Left cardiac atrium (tissue), 4 donors: ENCODE measurements around the gene STOM. TPM values are rescaled to one million over a fixed set of nuclear protein-coding genes. Genes with fewer than 3 reads are reported as not detected.

ENCODE experiments used
- ATAC-seq, 2 donors: fragments of 200-7000 bp; cut with Tn5 transposase; one replicate each; pipeline ENCODE4 v1.9.1; 2020; ENCODE audit warnings: mild to moderate bottlenecking in 2 of 2, moderate library complexity in 2 of 2
- DNase-seq: peaks from one replicate; pipeline ENCODE4 v3.0.0-alpha.2; 2020
- intact Hi-C, 2 donors: fragments of 100-400 bp; cut with DNase I; formaldehyde crosslinking; loops; one replicate each; pipeline versions ENCODE4 v1.14.1 to v1.15.1; 2022 to 2023
- total RNA-seq, 2 donors: library from RNA; stranded (reverse); fragmentation: NEBNext Ultra II Directional; extraction: Animal tissue kit (Norgen Biotek cat#: 25700); gene quantifications; one replicate each; pipeline ENCODE4 v1.2.1, GENCODE V29; 2021
- donor health status: DM: no; HTN: yes; CAD: no.
- donor health status: DM: no; HTN: yes; CAD: no; lungs with severe emphysema.
- donor health status: DM: yes; HTN: yes; CAD: no.
- donor health status: Dilated cardiomyopathy.

The STOM gene
- total RNA-seq, 2 donors from 2014 or later = 194 to 326 TPM

GRCh38 chr9:121373011-121373729 is 3.1 kb upstream of the STOM start:
- no peak for DNase-seq
- intact Hi-C loops = loop anchor here in 1 of 2 donors (10.0 kb wide), 1 partner anchor 168 kb away; the partner anchor contains the start of gene RAB14
- ATAC-seq = no peak

GRCh38 chr9:121372239-121373010 is 2.4 kb upstream of the STOM start:
- DNase-seq (no peak), ATAC-seq (no peak)
- intact Hi-C loops = loop anchor here in 1 of 2 donors (10.0 kb wide), 1 partner anchor 168 kb away; the partner anchor contains the start of gene RAB14

- DNase-seq = no peak
- intact Hi-C loops = loop anchor here in 1 of 2 donors (10.0 kb wide), 1 partner anchor 167 kb away; the partner anchor contains the start of gene RAB14
- no peak for ATAC-seq
Measured at GRCh38 chr9:121371495-121372061, 1.5 kb upstream of the STOM start.

- intact Hi-C loops = loop anchor here in 1 of 2 donors (2.0 kb wide), 1 partner anchor 82 kb away; no protein-coding TSS in a partner anchor
- ATAC-seq (no peak), DNase-seq (no peak)
Measured at GRCh38 chr9:121368745-121369144, 1.3 kb downstream of the STOM start.

- intact Hi-C loops = loop anchor here in 1 of 2 donors (2.0 kb wide), 1 partner anchor 81 kb away; no protein-coding TSS in a partner anchor
- no peak for ATAC-seq
Measured at GRCh38 chr9:121368138-121368522, 1.9 kb downstream of the STOM start.

GRCh38 chr9:121367306-121368137 is 2.5 kb downstream of the STOM start:
- ATAC-seq (no peak), DNase-seq (no peak)
- intact Hi-C loops = loop anchor here in 1 of 2 donors (2.0 kb wide), 1 partner anchor 81 kb away; no protein-coding TSS in a partner anchor

More at GRCh38 chr9:121368138-121368522, 1.9 kb downstream of the STOM start:
- DNase-seq = no peak

- no peak for DNase-seq
- ATAC-seq = no peak
- intact Hi-C loops = no loop called here
Measured at GRCh38 chr9:121366611-121367192, 3.3 kb downstream of the STOM start.

- ATAC-seq (no peak), DNase-seq (no peak)
- intact Hi-C loops = no loop called here
Measured at GRCh38 chr9:121365564-121365963, 4.5 kb downstream of the STOM start.

GRCh38 chr9:121364886-121365285 is 5.2 kb downstream of the STOM start:
- intact Hi-C loops = no loop called here
- DNase-seq (no peak), ATAC-seq (no peak)

GRCh38 chr9:121364077-121364476 is 6.0 kb downstream of the STOM start:
- DNase-seq = no peak
- ATAC-seq = no peak

GRCh38 chr9:121363622-121363961 is 6.5 kb downstream of the STOM start:
- intact Hi-C loops = no loop called here
- no peak for DNase-seq
- ATAC-seq = no peak

More at GRCh38 chr9:121364077-121364476, 6.0 kb downstream of the STOM start:
- intact Hi-C loops = no loop called here

- DNase-seq (no peak), ATAC-seq (peak; percentile 27 to 77)
- intact Hi-C loops = no loop called here
Measured at GRCh38 chr9:121362813-121363621, 7.0 kb downstream of the STOM start.

GRCh38 chr9:121360601-121361374 is 9.3 kb downstream of the STOM start:
- intact Hi-C loops = no loop called here
- DNase-seq (no peak), ATAC-seq (peak; percentile 54 to 74)

- no peak for DNase-seq
- peak; percentile 36 to 62 for ATAC-seq
- intact Hi-C loops = no loop called here
Measured at GRCh38 chr9:121359351-121360294, 10.4 kb downstream of the STOM start.

GRCh38 chr9:121358751-121359150 is 11.3 kb downstream of the STOM start:
- peak; percentile 11 to 29 for ATAC-seq
- intact Hi-C loops = no loop called here
- no peak for DNase-seq

GRCh38 chr9:121357011-121357410 is 13.0 kb downstream of the STOM start:
- DNase-seq (no peak), ATAC-seq (no peak)

More at GRCh38 chr9:121357011-121357410, 13.0 kb downstream of the STOM start:
- intact Hi-C loops = no loop called here
